ENCODE measurements around the gene CYLD. TPM values are rescaled to one million over a fixed set of nuclear protein-coding genes. Genes with fewer than 3 reads are reported as not detected.

The CYLD gene
- total RNA-seq, 1 donor from 2014 or later, result 30.7 TPM

DNA sequence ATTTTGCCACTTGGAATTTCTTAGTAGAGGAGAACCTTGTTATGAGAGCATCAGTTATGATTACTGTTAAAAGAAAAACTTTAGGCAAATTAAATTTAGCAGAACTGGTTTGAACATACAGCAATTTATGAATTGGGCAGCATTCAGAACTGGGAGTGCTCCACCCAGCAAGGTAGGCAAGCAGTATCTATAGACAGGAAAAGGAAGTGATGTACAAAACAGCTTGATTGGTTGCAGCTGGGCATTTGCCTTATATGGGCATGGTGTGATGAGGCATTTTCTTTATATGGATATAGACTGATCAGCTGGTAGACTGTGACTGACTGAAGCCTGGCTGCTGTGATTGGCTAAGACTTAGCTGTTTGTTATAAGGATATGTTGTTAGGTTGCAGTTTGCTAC, 17.6 kb upstream of the CYLD start:
- no peaks in the 10 kb centered on the region for H3K4me1 Mint-ChIP-seq (ENCODE audit: unreplicated experiment)
- no peak for DNase-seq (ENCODE audit: low spot score)
- TF ChIP-seq, protein P1, sequence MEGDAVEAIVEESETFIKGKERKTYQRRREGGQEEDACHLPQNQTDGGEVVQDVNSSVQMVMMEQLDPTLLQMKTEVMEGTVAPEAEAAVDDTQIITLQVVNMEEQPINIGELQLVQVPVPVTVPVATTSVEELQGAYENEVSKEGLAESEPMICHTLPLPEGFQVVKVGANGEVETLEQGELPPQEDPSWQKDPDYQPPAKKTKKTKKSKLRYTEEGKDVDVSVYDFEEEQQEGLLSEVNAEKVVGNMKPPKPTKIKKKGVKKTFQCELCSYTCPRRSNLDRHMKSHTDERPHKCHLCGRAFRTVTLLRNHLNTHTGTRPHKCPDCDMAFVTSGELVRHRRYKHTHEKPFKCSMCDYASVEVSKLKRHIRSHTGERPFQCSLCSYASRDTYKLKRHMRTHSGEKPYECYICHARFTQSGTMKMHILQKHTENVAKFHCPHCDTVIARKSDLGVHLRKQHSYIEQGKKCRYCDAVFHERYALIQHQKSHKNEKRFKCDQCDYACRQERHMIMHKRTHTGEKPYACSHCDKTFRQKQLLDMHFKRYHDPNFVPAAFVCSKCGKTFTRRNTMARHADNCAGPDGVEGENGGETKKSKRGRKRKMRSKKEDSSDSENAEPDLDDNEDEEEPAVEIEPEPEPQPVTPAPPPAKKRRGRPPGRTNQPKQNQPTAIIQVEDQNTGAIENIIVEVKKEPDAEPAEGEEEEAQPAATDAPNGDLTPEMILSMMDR (IDR thresholded peaks at IDR 0.05; ENCODE audit: unreplicated experiment), result no peak

DNA sequence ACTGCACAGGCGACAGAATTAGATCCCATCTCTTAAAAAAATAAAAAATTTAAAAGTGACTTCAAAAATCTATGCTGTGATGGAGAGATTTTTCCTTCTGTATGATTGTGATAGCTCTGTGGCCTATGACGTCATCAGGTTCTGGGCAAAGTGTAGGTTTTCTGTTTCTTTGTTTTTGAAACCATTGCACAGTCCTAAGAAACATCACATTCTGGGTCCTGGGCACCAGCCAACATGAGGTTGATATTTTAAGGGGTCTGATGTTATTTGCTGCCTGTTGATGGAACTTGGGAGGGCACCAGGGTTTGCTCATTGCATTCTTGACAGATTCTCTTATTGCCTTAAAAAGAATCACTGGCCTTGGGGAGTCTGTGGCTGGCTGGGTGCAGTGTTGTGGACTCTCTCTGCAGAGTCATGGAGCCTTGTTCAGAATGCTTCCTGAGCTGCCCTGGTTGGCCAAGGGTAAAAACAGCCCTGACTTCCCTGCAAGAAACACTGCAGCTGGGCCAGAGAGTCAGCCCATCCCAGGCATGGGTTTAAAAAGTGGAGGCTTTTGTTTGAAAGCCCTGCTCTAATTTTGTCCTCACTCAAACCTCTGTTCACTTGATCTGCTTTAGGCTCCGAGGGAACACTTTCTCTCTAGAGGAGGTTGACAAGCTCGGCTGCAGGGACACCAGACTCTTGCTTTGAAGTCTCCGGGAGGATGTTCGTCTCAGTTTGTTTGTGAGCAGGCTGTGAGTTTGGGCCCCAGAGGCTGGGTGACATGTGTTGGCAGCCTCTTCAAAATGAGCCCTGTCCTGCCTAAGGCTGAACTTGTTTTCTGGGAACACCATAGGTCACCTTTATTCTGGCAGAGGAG, 10.5 kb upstream of the CYLD start:
- no peaks in the 10 kb centered on the region for H3K36me3 Mint-ChIP-seq (ENCODE audit: low read depth, unreplicated experiment)
- H3K27ac Mint-ChIP-seq (ENCODE audit: unreplicated experiment), result no peak overlapping the region
- TF ChIP-seq, protein P1 (IDR thresholded peaks at IDR 0.05; ENCODE audit: unreplicated experiment), result no peak
- peaks cover 2% of the 10 kb centered on the region for H3K4me1 Mint-ChIP-seq (ENCODE audit: unreplicated experiment)
- H3K9me3 Mint-ChIP-seq (ENCODE audit: unreplicated experiment), result no peaks in the 10 kb centered on the region
- H3K27me3 Mint-ChIP-seq (ENCODE audit: unreplicated experiment), result peaks cover 4% of the 10 kb centered on the region
- no peak for DNase-seq (ENCODE audit: low spot score)
- no peak overlapping the region for H3K4me3 Mint-ChIP-seq (ENCODE audit: unreplicated experiment)

More for the DNA sequence above, 17.6 kb upstream of the CYLD start:
- H3K27me3 Mint-ChIP-seq (ENCODE audit: unreplicated experiment), result peaks cover 4% of the 10 kb centered on the region
- no peak overlapping the region for H3K4me3 Mint-ChIP-seq (ENCODE audit: unreplicated experiment)
- H3K27ac Mint-ChIP-seq (ENCODE audit: unreplicated experiment), result no peak overlapping the region
- peaks cover 5% of the 10 kb centered on the region for H3K36me3 Mint-ChIP-seq (ENCODE audit: low read depth, unreplicated experiment)
- no peaks in the 10 kb centered on the region for H3K9me3 Mint-ChIP-seq (ENCODE audit: unreplicated experiment)

DNA sequence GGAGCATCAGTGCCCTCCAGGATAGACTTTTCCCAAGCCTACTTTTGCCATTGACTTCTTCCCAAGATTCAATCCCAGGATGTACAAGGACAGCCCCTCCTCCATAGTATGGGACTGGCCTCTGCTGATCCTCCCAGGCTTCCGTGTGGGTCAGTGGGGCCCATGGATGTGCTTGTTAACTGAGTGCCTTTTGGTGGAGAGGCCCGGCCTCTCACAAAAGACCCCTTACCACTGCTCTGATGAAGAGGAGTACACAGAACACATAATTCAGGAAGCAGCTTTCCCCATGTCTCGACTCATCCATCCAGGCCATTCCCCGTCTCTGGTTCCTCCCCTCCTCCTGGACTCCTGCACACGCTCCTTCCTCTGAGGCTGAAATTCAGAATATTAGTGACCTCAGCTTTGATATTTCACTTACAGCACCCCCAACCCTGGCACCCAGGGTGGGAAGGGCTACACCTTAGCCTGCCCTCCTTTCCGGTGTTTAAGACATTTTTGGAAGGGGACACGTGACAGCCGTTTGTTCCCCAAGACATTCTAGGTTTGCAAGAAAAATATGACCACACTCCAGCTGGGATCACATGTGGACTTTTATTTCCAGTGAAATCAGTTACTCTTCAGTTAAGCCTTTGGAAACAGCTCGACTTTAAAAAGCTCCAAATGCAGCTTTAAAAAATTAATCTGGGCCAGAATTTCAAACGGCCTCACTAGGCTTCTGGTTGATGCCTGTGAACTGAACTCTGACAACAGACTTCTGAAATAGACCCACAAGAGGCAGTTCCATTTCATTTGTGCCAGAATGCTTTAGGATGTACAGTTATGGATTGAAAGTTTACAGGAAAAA, 9.7 kb upstream of the CYLD start:
- Mint-ChIP-seq H3K9me3 (ENCODE audit: unreplicated experiment) (no peaks in the 10 kb centered on the region), H3K27ac (ENCODE audit: unreplicated experiment) (no peak overlapping the region), H3K4me1 (ENCODE audit: unreplicated experiment) (peaks cover 2% of the 10 kb centered on the region), H3K27me3 (ENCODE audit: unreplicated experiment) (peaks cover 4% of the 10 kb centered on the region), H3K36me3 (ENCODE audit: low read depth, unreplicated experiment) (no peaks in the 10 kb centered on the region), H3K4me3 (ENCODE audit: unreplicated experiment) (no peak overlapping the region)
- TF ChIP-seq, protein P1 (IDR thresholded peaks at IDR 0.05; ENCODE audit: unreplicated experiment), result no peak
- DNase-seq (ENCODE audit: low spot score), result no peak

DNA sequence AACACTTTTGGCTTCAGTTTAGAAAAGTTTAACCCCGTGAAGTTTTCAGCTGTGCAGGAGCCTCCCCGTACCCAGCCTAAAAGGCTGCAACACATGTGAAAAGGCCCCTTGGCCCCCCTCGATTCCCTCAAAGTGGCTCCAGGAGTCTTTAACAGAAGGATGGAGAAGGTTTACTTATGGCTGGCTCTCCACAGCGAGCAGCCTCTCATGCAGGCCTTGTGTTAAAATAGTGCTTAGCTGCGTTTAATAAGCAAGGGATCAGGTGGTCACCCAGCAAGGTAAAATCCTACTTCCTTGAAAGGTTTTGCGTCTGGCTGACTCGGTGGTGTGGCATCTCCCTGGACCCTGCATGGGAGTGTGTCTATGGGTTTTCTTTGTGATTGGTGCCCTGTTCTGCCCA, 8.4 kb upstream of the CYLD start:
- Mint-ChIP-seq H3K27ac (ENCODE audit: unreplicated experiment) (no peak overlapping the region), H3K4me1 (ENCODE audit: unreplicated experiment) (peaks cover 7% of the 10 kb centered on the region), H3K36me3 (ENCODE audit: low read depth, unreplicated experiment) (no peaks in the 10 kb centered on the region), H3K4me3 (ENCODE audit: unreplicated experiment) (no peak overlapping the region), H3K27me3 (ENCODE audit: unreplicated experiment) (peaks cover 7% of the 10 kb centered on the region), H3K9me3 (ENCODE audit: unreplicated experiment) (no peaks in the 10 kb centered on the region)
- TF ChIP-seq, protein P1 (IDR thresholded peaks at IDR 0.05; ENCODE audit: unreplicated experiment), result no peak
- DNase-seq (ENCODE audit: low spot score), result no peak
